DND-41 (cell line): Measurements from ENCODE around the gene AHSA1.

Experiments used
- EZH2 ChIP-seq: IDR thresholded peaks from 3 replicates; pipeline ENCODE4 v1.6.1; 2012; ENCODE audit warnings: borderline replicate concordance, low read depth, mild to moderate bottlenecking, moderate library complexity, low read length, inconsistent platforms; ENCODE audit not compliant: severe bottlenecking
- TF ChIP-seq, protein P1 (sequence below): IDR thresholded peaks from 2 replicates; pipeline ENCODE4 v1.5.1; 2012; ENCODE audit warnings: borderline replicate concordance, low read length, moderate library complexity, mild to moderate bottlenecking; ENCODE audit not compliant: poor library complexity, severe bottlenecking; ENCODE audit errors: extremely low read depth

DNA sequence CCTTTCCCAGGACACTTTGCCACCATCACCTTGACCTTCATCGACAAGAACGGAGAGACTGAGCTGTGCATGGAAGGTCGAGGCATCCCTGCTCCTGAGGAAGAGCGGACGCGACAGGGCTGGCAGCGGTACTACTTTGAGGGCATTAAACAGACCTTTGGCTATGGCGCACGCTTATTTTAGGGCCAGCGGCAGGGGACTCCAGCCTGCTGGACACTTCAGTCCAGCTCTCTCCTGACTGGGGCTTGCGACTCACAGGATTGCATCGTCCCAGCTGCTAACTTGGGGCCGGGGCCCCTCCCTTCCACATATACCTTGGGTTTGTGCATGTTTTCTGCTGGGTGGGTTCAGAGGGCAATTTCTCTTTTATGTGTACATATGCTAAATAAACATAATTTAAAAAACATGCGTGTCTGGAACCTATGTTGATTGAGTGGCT lies 11.2 kb downstream of the AHSA1 start:
- TF ChIP-seq, protein P1, sequence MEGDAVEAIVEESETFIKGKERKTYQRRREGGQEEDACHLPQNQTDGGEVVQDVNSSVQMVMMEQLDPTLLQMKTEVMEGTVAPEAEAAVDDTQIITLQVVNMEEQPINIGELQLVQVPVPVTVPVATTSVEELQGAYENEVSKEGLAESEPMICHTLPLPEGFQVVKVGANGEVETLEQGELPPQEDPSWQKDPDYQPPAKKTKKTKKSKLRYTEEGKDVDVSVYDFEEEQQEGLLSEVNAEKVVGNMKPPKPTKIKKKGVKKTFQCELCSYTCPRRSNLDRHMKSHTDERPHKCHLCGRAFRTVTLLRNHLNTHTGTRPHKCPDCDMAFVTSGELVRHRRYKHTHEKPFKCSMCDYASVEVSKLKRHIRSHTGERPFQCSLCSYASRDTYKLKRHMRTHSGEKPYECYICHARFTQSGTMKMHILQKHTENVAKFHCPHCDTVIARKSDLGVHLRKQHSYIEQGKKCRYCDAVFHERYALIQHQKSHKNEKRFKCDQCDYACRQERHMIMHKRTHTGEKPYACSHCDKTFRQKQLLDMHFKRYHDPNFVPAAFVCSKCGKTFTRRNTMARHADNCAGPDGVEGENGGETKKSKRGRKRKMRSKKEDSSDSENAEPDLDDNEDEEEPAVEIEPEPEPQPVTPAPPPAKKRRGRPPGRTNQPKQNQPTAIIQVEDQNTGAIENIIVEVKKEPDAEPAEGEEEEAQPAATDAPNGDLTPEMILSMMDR, result no peak
- no peak for TF ChIP-seq EZH2
